HFFc6 (cell line): ENCODE results near the gene DCLK2. TPM values are rescaled to one million over a fixed set of nuclear protein-coding genes. Genes with fewer than 3 reads are reported as not detected.

Experiments
- DNase-seq: peaks from one replicate; pipeline ENCODE4 v3.0.0-alpha.2; 2018
- H3K27ac Mint-ChIP-seq: 2 replicates; pipeline ENCODE4 v1.8.0; 2020; ENCODE audit warnings: mild to moderate bottlenecking, mixed read lengths
- H3K27me3 Mint-ChIP-seq: 2 replicates; pipeline ENCODE4 v1.8.0; 2021; ENCODE audit warnings: mild to moderate bottlenecking, moderate library complexity, mixed read lengths; ENCODE audit not compliant: insufficient read depth
- H3K36me3 Mint-ChIP-seq: 2 replicates; pipeline ENCODE4 v1.8.0; 2021; ENCODE audit warnings: low read depth, mixed read lengths
- H3K4me1 Mint-ChIP-seq: 2 replicates; pipeline ENCODE4 v1.8.0; 2020; ENCODE audit warnings: low read depth, mixed read lengths
- H3K4me3 Mint-ChIP-seq: 2 replicates; pipeline ENCODE4 v1.8.0; 2020; ENCODE audit warnings: mild to moderate bottlenecking, moderate library complexity, mixed read lengths
- H3K9me3 Mint-ChIP-seq: 2 replicates; pipeline ENCODE4 v1.8.0; 2020; ENCODE audit warnings: mild to moderate bottlenecking, mixed read lengths
- CTCF ChIP-seq: fragments of 200-600 bp; sonication (generic); IDR thresholded peaks from 2 replicates; pipeline ENCODE4 v1.5.0; 2021; ENCODE audit warnings: antibody characterized with exemption, mild to moderate bottlenecking
- total RNA-seq, 6 experiments: library from RNA; stranded (reverse); fragmentation: NEBNext Ultra II Directional; extraction: Animal tissue kit (Norgen Biotek cat#: 25700); gene quantifications; 2 replicates in 1 of 6; 3 replicates in 5 of 6; pipeline ENCODE4 v1.2.3, GENCODE V29; 2021

DCLK2 gene
- total RNA-seq, 6 experiments from 2014 or later: 36.7 to 53.7 (median 38.4) TPM

- Mint-ChIP-seq H3K27ac (peak overlapping the region; percentile 95), H3K9me3 (peaks cover 7% of the 10 kb centered on the region), H3K4me3 (peak overlapping the region; percentile 68), H3K27me3 (peaks cover 26% of the 10 kb centered on the region), H3K4me1 (peaks cover 91% of the 10 kb centered on the region), H3K36me3 (peaks cover 69% of the 10 kb centered on the region)
- DNase-seq: peak; percentile 98
- TF ChIP-seq CTCF: no peak
Measured at GRCh38 chr4:150224896-150225591, 146.8 kb downstream of the DCLK2 start.

- Mint-ChIP-seq H3K27ac (peak overlapping the region; percentile 93), H3K4me3 (peak overlapping the region; percentile 20; the same call in 1 of the 2 replicates), H3K4me1 (peaks cover 96% of the 10 kb centered on the region), H3K9me3 (peaks cover 11% of the 10 kb centered on the region), H3K27me3 (peaks cover 38% of the 10 kb centered on the region), H3K36me3 (peaks cover 87% of the 10 kb centered on the region)
- peak; percentile 87 for DNase-seq
- TF ChIP-seq CTCF: no peak
Measured at GRCh38 chr4:150229520-150229919, 151.3 kb downstream of the DCLK2 start.

- Mint-ChIP-seq H3K27me3 (peaks cover 47% of the 10 kb centered on the region), H3K4me1 (peaks cover 96% of the 10 kb centered on the region), H3K36me3 (peaks cover 93% of the 10 kb centered on the region), H3K27ac (peak overlapping the region; percentile 93), H3K9me3 (peaks cover 11% of the 10 kb centered on the region), H3K4me3 (no peak overlapping the region)
- no peak for TF ChIP-seq CTCF
- no peak for DNase-seq
Measured at GRCh38 chr4:150230561-150230960, 152.3 kb downstream of the DCLK2 start.

GRCh38 chr4:150231107-150231770 is 153.0 kb downstream of the DCLK2 start:
- H3K27ac Mint-ChIP-seq: peak overlapping the region; percentile 93
- no peak for DNase-seq

GRCh38 chr4:150232029-150232428 is 153.8 kb downstream of the DCLK2 start:
- no peak for DNase-seq
- Mint-ChIP-seq H3K4me1 (peaks cover 98% of the 10 kb centered on the region), H3K27ac (peak overlapping the region; percentile 93), H3K36me3 (peaks cover 87% of the 10 kb centered on the region), H3K9me3 (peaks cover 11% of the 10 kb centered on the region), H3K27me3 (peaks cover 45% of the 10 kb centered on the region), H3K4me3 (peak overlapping the region; percentile 22; the same call in 1 of the 2 replicates)
- TF ChIP-seq CTCF: no peak

More at GRCh38 chr4:150231107-150231770, 153.0 kb downstream of the DCLK2 start:
- Mint-ChIP-seq H3K9me3 (peaks cover 11% of the 10 kb centered on the region), H3K36me3 (peaks cover 91% of the 10 kb centered on the region), H3K4me3 (peak overlapping the region; percentile 16), H3K27me3 (peaks cover 45% of the 10 kb centered on the region), H3K4me1 (peaks cover 96% of the 10 kb centered on the region)
- TF ChIP-seq CTCF: no peak
